AG09319 (cell line): ENCODE results near the gene GPR37L1.

Source experiments
- DNase-seq: peaks from one replicate; pipeline ENCODE4 v3.0.0-alpha.2; 2010; ENCODE audit warnings: low read depth; ENCODE audit errors: extremely low read depth
- TF ChIP-seq, protein P1 (sequence below): IDR thresholded peaks from 2 replicates; pipeline ENCODE4 v1.5.1; 2011; ENCODE audit warnings: low read depth, mild to moderate bottlenecking, inconsistent platforms, low read length, moderate library complexity

The GPR37L1 gene

DNA sequence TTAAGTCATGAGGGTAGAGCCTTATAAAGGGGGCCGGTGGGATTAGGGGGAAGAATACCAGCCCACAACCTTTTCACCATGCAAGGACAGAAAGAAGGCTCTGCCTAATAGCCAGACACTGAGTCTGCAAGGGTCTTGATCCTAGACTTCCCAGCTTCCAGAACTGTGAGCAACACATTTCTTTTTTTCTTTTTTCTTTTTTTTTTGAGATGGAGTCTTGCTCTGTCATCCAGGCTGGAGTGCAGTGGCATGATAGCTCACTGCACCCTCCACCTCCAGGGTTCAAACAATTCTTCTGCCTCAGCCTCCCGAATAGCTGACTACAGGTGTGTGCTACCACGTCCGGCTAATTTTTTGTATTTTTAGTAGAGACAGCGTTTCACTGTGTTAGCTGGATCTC lies 23.6 kb downstream of the GPR37L1 start:
- no peak for DNase-seq
- TF ChIP-seq, protein P1, sequence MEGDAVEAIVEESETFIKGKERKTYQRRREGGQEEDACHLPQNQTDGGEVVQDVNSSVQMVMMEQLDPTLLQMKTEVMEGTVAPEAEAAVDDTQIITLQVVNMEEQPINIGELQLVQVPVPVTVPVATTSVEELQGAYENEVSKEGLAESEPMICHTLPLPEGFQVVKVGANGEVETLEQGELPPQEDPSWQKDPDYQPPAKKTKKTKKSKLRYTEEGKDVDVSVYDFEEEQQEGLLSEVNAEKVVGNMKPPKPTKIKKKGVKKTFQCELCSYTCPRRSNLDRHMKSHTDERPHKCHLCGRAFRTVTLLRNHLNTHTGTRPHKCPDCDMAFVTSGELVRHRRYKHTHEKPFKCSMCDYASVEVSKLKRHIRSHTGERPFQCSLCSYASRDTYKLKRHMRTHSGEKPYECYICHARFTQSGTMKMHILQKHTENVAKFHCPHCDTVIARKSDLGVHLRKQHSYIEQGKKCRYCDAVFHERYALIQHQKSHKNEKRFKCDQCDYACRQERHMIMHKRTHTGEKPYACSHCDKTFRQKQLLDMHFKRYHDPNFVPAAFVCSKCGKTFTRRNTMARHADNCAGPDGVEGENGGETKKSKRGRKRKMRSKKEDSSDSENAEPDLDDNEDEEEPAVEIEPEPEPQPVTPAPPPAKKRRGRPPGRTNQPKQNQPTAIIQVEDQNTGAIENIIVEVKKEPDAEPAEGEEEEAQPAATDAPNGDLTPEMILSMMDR = no peak

DNA sequence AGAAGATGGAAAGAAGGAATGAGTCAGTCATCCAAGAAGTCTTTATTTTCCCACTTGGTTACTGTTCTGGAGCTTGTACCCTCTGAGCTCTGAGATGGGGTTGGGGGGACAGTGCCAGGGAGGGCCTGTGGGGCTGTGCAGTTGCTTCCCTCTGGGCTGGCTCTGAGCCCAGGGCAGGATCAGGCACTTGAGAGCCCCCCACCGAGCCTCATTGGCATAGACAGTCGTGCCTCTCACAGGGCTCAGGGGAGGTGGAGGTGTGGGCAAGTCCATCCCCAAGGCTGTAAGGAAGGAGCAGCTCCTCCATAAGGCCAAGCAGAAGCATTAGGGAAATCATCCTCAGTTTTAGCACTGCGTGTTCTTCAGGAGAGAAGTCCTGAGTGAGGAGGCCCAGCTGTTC lies 24.3 kb downstream of the GPR37L1 start:
- TF ChIP-seq, protein P1 = no peak
- DNase-seq = no peak

DNA sequence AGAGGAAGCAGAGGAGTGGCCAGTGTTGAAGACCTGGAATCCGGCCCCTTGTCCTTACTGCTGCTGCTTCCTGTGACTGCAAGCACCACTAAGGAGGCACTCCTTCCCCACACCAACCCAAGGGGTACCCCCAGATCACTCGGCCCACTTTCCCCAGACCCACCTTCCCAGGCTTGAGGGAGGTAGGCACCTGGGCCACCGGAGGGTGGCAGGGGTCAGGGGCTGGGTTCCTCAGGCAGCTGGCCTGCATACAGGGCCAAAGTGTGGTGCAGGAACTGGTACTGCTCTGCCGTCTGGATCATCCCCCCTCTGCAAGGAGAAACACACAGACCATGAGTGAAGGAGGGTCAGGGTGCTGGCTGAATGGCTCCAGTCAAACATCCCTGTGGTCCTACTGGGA lies 25.7 kb downstream of the GPR37L1 start:
- TF ChIP-seq, protein P1 = no peak
- no peak for DNase-seq

DNA sequence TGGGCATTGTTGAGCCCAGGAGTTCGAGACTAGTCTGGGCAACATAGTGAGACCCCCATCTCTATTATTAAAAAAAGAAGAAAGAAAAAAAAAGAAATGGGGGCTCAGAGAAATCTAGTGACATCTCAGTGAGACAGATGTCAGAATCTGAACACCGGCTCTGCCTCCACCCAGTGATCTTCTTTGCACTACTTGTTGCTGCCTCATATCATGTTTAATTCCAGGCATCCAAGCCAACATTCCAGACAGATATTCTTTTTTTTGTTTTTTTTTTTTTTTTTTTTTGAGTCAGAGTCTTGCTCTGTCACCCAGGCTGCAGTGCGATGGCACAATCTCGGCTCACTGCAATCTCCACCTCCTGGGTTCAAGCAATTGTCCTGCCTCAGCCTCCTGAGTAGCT lies 26.8 kb downstream of the GPR37L1 start:
- no peak for DNase-seq
- TF ChIP-seq, protein P1 = no peak

DNA sequence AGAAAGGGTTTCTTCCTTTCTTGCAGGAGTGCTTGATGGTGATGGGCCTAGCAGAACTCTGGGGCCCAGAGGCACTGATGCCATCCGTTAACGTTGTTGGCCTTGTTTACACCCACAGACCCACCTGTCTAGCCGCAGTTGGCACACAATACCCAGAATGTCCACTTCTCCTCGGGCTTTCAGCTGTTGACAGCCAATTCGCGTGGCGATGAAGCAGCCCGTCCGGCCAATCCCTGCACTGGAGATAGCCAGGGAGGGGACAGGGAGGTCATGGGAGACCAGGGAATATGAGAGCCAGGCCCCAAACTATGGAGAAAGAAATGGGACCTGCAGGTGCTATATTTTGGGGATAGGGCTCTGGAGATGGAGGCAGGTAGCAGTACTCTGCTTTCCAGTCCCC lies 27.5 kb downstream of the GPR37L1 start:
- DNase-seq = no peak
- TF ChIP-seq, protein P1 = no peak

DNA sequence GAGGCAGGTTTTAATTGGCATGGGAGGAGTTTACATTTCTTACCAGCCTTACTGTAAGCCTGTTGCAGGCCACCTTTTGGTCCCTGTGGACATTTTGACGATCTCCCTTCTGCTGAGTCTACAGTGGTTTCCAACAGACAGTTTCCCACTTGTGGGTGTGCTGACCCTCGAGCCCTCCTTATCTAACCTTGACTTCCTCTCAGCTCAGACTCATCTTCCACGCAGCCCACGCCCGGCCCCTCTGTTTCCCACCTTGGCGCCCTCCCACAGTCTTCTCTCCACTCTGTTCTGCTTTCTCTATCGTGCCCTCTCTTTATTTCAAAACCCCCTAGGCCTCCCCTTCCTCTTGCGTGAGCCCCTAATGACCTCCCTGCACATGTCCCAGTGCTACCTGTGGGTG lies 27.9 kb downstream of the GPR37L1 start:
- DNase-seq = no peak
- TF ChIP-seq, protein P1 = no peak

DNA sequence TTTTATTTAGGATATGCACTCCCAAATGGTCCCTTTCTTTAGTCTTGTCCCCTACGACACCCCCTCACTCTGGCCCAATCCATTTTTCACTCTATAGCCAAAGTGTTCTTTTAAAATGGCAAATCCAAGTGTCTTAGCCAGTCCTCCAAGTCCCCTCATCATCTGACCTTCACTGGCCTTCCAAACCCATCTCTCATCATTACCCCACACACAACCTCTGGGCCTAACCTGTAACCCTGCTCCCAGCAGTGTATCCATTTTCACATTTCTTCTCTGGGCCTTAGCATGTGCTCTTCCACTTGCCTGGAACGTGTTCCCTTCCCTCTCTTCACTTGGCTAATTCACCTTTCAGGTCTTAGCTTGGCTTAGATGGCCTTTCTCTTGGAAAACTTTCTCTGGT lies 28.3 kb downstream of the GPR37L1 start:
- DNase-seq = no peak
- TF ChIP-seq, protein P1 = no peak
